ENCODE results near the gene PHF10.

Gene PHF10

GRCh38 chr6:169714595-169714994 is 9.7 kb downstream of the PHF10 start:
- Histone ChIP-seq H3K4me1 (ENCODE audit: low read length) (no peaks in the 10 kb centered on the region), H3K4me3 (ENCODE audit: low read length) (no peak overlapping the region), H3K9me2 (replicated peaks; ENCODE audit: insufficient read depth, low read length) (no peaks in the 10 kb centered on the region), H3K27ac (ENCODE audit: low read length) (no peak overlapping the region), H3F3A (ENCODE audit: insufficient read depth, low read length) (no peaks in the 10 kb centered on the region), H3K4me2 (ENCODE audit: low read depth, low read length) (no peak overlapping the region), H3K36me3 (replicated peaks; ENCODE audit: insufficient read depth, low read length) (no peaks in the 10 kb centered on the region), H3K9me3 (replicated peaks; ENCODE audit: insufficient read depth, low read length) (no peaks in the 10 kb centered on the region), H3K9ac (ENCODE audit: low read length) (no peak overlapping the region), H3K79me2 (ENCODE audit: low read length) (peaks cover 12% of the 10 kb centered on the region), H4K20me1 (ENCODE audit: insufficient read depth, low read length) (no peaks in the 10 kb centered on the region), H2AFZ (ENCODE audit: low read length) (no peak overlapping the region), H3K27me3 (replicated peaks; ENCODE audit: insufficient read depth, low read length) (no peaks in the 10 kb centered on the region)
- no peak for TF ChIP-seq CTCF (IDR thresholded peaks at IDR 0.05; ENCODE audit: low read length)
- TF ChIP-seq EZH2phosphoT487 (IDR thresholded peaks at IDR 0.05; ENCODE audit: low read length), result no peak
- TF ChIP-seq EZH2 (optimal IDR thresholded peaks at IDR 0.05; ENCODE audit: low read depth, low read length), result no peak
- no peak for DNase-seq

GRCh38 chr6:169714178-169714577 is 10.1 kb downstream of the PHF10 start:
- no peaks in the 10 kb centered on the region for H3K36me3 ChIP-seq (replicated peaks; ENCODE audit: insufficient read depth, low read length)
- H3K27me3 ChIP-seq (replicated peaks; ENCODE audit: insufficient read depth, low read length), result no peaks in the 10 kb centered on the region
- H3K79me2 ChIP-seq (ENCODE audit: low read length), result peaks cover 8% of the 10 kb centered on the region
- H3K9ac ChIP-seq (ENCODE audit: low read length), result no peak overlapping the region
- no peak overlapping the region for H3K4me3 ChIP-seq (ENCODE audit: low read length)
- H3K4me2 ChIP-seq (ENCODE audit: low read depth, low read length), result no peak overlapping the region
- H3K9me2 ChIP-seq (replicated peaks; ENCODE audit: insufficient read depth, low read length), result no peaks in the 10 kb centered on the region
- TF ChIP-seq CTCF (IDR thresholded peaks at IDR 0.05; ENCODE audit: low read length) (no peak), EZH2 (optimal IDR thresholded peaks at IDR 0.05; ENCODE audit: low read depth, low read length) (no peak), EZH2phosphoT487 (IDR thresholded peaks at IDR 0.05; ENCODE audit: low read length) (no peak)
- H3K9me3 ChIP-seq (replicated peaks; ENCODE audit: insufficient read depth, low read length), result no peaks in the 10 kb centered on the region
- no peaks in the 10 kb centered on the region for H4K20me1 ChIP-seq (ENCODE audit: insufficient read depth, low read length)
- no peak overlapping the region for H2AFZ ChIP-seq (ENCODE audit: low read length)
- no peak for DNase-seq
- H3F3A ChIP-seq (ENCODE audit: insufficient read depth, low read length), result no peaks in the 10 kb centered on the region
- H3K4me1 ChIP-seq (ENCODE audit: low read length), result no peaks in the 10 kb centered on the region
- H3K27ac ChIP-seq (ENCODE audit: low read length), result no peak overlapping the region

GRCh38 chr6:169710009-169710408 is 14.3 kb downstream of the PHF10 start:
- Histone ChIP-seq H3K9me3 (replicated peaks; ENCODE audit: insufficient read depth, low read length) (no peaks in the 10 kb centered on the region), H3K79me2 (ENCODE audit: low read length) (0 out of 2 replicates have a peak, but pooled peaks cover 2% of the 10 kb centered on the region), H3K4me2 (ENCODE audit: low read depth, low read length) (no peak overlapping the region), H3K27ac (ENCODE audit: low read length) (no peak overlapping the region), H4K20me1 (ENCODE audit: insufficient read depth, low read length) (no peaks in the 10 kb centered on the region), H3K9me2 (replicated peaks; ENCODE audit: insufficient read depth, low read length) (no peaks in the 10 kb centered on the region), H3K27me3 (replicated peaks; ENCODE audit: insufficient read depth, low read length) (no peaks in the 10 kb centered on the region), H3K4me1 (ENCODE audit: low read length) (no peaks in the 10 kb centered on the region), H3K9ac (ENCODE audit: low read length) (no peak overlapping the region), H2AFZ (ENCODE audit: low read length) (no peak overlapping the region), H3K4me3 (ENCODE audit: low read length) (no peak overlapping the region), H3F3A (ENCODE audit: insufficient read depth, low read length) (no peaks in the 10 kb centered on the region), H3K36me3 (replicated peaks; ENCODE audit: insufficient read depth, low read length) (no peaks in the 10 kb centered on the region)
- TF ChIP-seq CTCF (IDR thresholded peaks at IDR 0.05; ENCODE audit: low read length), result no peak
- DNase-seq, result no peak
